IMR-90 (cell line): ENCODE data around the gene TMED6.

Source experiments
- CEBPB ChIP-seq: IDR thresholded peaks from 2 replicates; pipeline ENCODE4 v1.6.1; 2012; ENCODE audit warnings: low read depth, low read length, improper control_type of control experiment
- CHD1 ChIP-seq: IDR thresholded peaks from 2 replicates; pipeline ENCODE4 v1.6.1; 2012; ENCODE audit warnings: low read depth, low read length, improper control_type of control experiment
- FOS ChIP-seq: fragments of 150-350 bp; IDR thresholded peaks from 2 replicates; pipeline ENCODE4 v1.6.1; 2016; ENCODE audit warnings: low read depth, low read length
- MAFK ChIP-seq: IDR thresholded peaks from 2 replicates; pipeline ENCODE4 v1.6.1; 2012; ENCODE audit warnings: low read depth, low read length, improper control_type of control experiment
- POLR2A ChIP-seq: IDR thresholded peaks from 2 replicates; pipeline ENCODE4 v1.6.1; 2012; ENCODE audit warnings: mild to moderate bottlenecking, low read depth, low read length
- RAD21 ChIP-seq: IDR thresholded peaks from 2 replicates; pipeline ENCODE4 v1.6.1; 2012; ENCODE audit warnings: low read length, improper control_type of control experiment
- RCOR1 ChIP-seq: IDR thresholded peaks from 2 replicates; pipeline ENCODE4 v1.6.1; 2012; ENCODE audit warnings: mild to moderate bottlenecking, low read length, improper control_type of control experiment; ENCODE audit not compliant: insufficient replicate concordance
- RFX5 ChIP-seq: IDR thresholded peaks from 2 replicates; pipeline ENCODE4 v1.8.0; 2012; ENCODE audit warnings: low read depth, mild to moderate bottlenecking, low read length, moderate library complexity
- SMC3 ChIP-seq: fragments of 150-350 bp; IDR thresholded peaks from 2 replicates; pipeline ENCODE4 v1.6.1; 2016; ENCODE audit warnings: low read depth, mild to moderate bottlenecking, antibody characterized with exemption, low read length, moderate library complexity
- TF ChIP-seq, protein P1 (sequence below): conservative IDR thresholded peaks from 2 replicates; pipeline ENCODE4 v1.5.1; 2012; ENCODE audit warnings: mild to moderate bottlenecking, low read depth, low read length, improper control_type of control experiment
- TF ChIP-seq, protein P2 (sequence below): fragments of 150-350 bp; IDR thresholded peaks from 2 replicates; pipeline ENCODE4 v1.6.1; 2016; ENCODE audit warnings: low read depth, mild to moderate bottlenecking, low read length, moderate library complexity, borderline replicate concordance
- TF ChIP-seq, protein P3 (sequence below): fragments of 150-350 bp; IDR thresholded peaks from 2 replicates; pipeline ENCODE4 v1.6.1; 2017; ENCODE audit warnings: mild to moderate bottlenecking, antibody characterized with exemption, low read length, low read depth

DNA sequence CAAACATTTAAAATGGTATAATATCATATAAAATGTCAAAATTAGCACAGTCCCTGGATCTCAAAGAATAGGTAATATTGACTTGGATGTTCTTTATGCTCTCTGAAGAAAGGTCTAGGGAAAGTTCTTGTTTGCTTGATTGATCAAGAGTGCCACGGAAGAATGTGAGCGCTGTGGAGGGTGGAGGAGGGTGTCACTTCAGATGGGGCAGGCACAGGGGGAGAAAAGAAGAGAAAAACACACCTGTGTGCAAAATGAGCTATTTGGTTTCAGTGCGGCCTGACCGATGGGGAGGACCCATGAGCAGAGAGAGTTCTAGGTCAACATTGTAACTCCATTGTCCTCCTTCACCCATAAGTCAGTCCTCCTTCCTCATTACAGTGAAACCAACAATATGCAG lies 49.3 kb downstream of the TMED6 start:
- TF ChIP-seq, protein P1, sequence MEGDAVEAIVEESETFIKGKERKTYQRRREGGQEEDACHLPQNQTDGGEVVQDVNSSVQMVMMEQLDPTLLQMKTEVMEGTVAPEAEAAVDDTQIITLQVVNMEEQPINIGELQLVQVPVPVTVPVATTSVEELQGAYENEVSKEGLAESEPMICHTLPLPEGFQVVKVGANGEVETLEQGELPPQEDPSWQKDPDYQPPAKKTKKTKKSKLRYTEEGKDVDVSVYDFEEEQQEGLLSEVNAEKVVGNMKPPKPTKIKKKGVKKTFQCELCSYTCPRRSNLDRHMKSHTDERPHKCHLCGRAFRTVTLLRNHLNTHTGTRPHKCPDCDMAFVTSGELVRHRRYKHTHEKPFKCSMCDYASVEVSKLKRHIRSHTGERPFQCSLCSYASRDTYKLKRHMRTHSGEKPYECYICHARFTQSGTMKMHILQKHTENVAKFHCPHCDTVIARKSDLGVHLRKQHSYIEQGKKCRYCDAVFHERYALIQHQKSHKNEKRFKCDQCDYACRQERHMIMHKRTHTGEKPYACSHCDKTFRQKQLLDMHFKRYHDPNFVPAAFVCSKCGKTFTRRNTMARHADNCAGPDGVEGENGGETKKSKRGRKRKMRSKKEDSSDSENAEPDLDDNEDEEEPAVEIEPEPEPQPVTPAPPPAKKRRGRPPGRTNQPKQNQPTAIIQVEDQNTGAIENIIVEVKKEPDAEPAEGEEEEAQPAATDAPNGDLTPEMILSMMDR = no peak
- TF ChIP-seq, protein P2, sequence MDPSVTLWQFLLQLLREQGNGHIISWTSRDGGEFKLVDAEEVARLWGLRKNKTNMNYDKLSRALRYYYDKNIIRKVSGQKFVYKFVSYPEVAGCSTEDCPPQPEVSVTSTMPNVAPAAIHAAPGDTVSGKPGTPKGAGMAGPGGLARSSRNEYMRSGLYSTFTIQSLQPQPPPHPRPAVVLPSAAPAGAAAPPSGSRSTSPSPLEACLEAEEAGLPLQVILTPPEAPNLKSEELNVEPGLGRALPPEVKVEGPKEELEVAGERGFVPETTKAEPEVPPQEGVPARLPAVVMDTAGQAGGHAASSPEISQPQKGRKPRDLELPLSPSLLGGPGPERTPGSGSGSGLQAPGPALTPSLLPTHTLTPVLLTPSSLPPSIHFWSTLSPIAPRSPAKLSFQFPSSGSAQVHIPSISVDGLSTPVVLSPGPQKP = no peak
- TF ChIP-seq RCOR1 (no peak), MAFK (no peak), RAD21 (no peak), CEBPB (no peak), POLR2A (no peak), RFX5 (no peak), FOS (no peak), SMC3 (no peak), CHD1 (no peak)
- TF ChIP-seq, protein P3, sequence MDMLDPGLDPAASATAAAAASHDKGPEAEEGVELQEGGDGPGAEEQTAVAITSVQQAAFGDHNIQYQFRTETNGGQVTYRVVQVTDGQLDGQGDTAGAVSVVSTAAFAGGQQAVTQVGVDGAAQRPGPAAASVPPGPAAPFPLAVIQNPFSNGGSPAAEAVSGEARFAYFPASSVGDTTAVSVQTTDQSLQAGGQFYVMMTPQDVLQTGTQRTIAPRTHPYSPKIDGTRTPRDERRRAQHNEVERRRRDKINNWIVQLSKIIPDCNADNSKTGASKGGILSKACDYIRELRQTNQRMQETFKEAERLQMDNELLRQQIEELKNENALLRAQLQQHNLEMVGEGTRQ = no peak
